Mesendoderm (in vitro differentiated cells): ENCODE data around the gene PFN2.

ENCODE experiments used
- DNase-seq: peaks from one replicate; pipeline ENCODE4 v3.0.0; 2013
- H2AK5ac ChIP-seq: 2 replicates; pipeline ENCODE4 v1.6.1; 2013; ENCODE audit warnings: low read length, inconsistent platforms
- H2BK120ac ChIP-seq: 2 replicates; pipeline ENCODE4 v1.6.1; 2013; ENCODE audit warnings: low read depth, mild to moderate bottlenecking, low read length, moderate library complexity, mixed read lengths
- H2BK15ac ChIP-seq: replicated peaks from 2 replicates; pipeline ENCODE4 v1.6.1; 2013; ENCODE audit warnings: low read depth, mild to moderate bottlenecking, moderate library complexity
- H2BK5ac ChIP-seq: 2 replicates; pipeline ENCODE4 v1.6.1; 2013; ENCODE audit warnings: low read length, inconsistent platforms
- H3K18ac ChIP-seq: 2 replicates; pipeline ENCODE4 v1.6.1; 2013; ENCODE audit warnings: mild to moderate bottlenecking, low read length, mixed read lengths
- H3K23ac ChIP-seq: one replicate; pipeline ENCODE4 v1.6.1; 2013; ENCODE audit warnings: low read length
- H3K27ac ChIP-seq: 2 replicates; pipeline ENCODE4 v1.5.1; 2013; ENCODE audit warnings: low read depth, mild to moderate bottlenecking, inconsistent platforms, low read length, moderate library complexity
- H3K27me3 ChIP-seq: 2 replicates; pipeline ENCODE4 v1.6.1; 2013; ENCODE audit warnings: low read length, control low read depth, mild to moderate bottlenecking, inconsistent platforms; ENCODE audit not compliant: insufficient read depth, poor library complexity
- H3K36me3 ChIP-seq: 2 replicates; pipeline ENCODE4 v1.6.1; 2013; ENCODE audit warnings: low read length, inconsistent platforms; ENCODE audit not compliant: control insufficient read depth, insufficient read depth
- H3K4ac ChIP-seq: one replicate; pipeline ENCODE4 v1.6.1; 2013; ENCODE audit warnings: low read depth, mild to moderate bottlenecking, low read length, moderate library complexity
- H3K4me1 ChIP-seq: 2 replicates; pipeline ENCODE4 v1.6.1; 2013; ENCODE audit warnings: low read depth, low read length, inconsistent platforms; ENCODE audit not compliant: control insufficient read depth
- H3K4me2 ChIP-seq: 2 replicates; pipeline ENCODE4 v1.6.1; 2013; ENCODE audit warnings: low read length
- H3K4me3 ChIP-seq: 2 replicates; pipeline ENCODE4 v1.5.1; 2013; ENCODE audit warnings: mild to moderate bottlenecking, low read length
- H3K56ac ChIP-seq: one replicate; pipeline ENCODE4 v1.6.1; 2013; ENCODE audit warnings: low read length
- H3K79me1 ChIP-seq: 2 replicates; pipeline ENCODE4 v1.6.1; 2013; ENCODE audit warnings: low read length, inconsistent platforms
- H3K79me2 ChIP-seq: 2 replicates; pipeline ENCODE4 v1.6.1; 2013; ENCODE audit warnings: mild to moderate bottlenecking, low read length; ENCODE audit not compliant: control insufficient read depth, insufficient read depth
- H3K9ac ChIP-seq: 2 replicates; pipeline ENCODE4 v1.6.1; 2013; ENCODE audit warnings: low read length, inconsistent platforms
- H4K5ac ChIP-seq: one replicate; pipeline ENCODE4 v1.6.1; 2013; ENCODE audit warnings: low read length
- H4K8ac ChIP-seq: one replicate; pipeline ENCODE4 v1.6.1; 2013; ENCODE audit warnings: low read depth, mild to moderate bottlenecking, control low read depth, low read length, moderate library complexity
- WGBS: extraction: QIAGEN DNeasy Blood & Tissue Kit; methylation state at CpG from one replicate; pipeline ENCODE4 v1.1.7; 2013; ENCODE audit warnings: low lambda C conversion rate, missing lambda C conversion rate; ENCODE audit not compliant: insufficient coverage; ENCODE audit errors: extremely low coverage; 5-methylcytosine and 5-hydroxymethylcytosine counted together

The PFN2 gene

GRCh38 chr3:149967086-149967685, 3.5 kb downstream of the PFN2 start:
- H3K36me3 ChIP-seq = peaks cover 6% of the 10 kb centered on the region
- H3K4me1 ChIP-seq = no peaks in the 10 kb centered on the region
- no peak overlapping the region for H3K9ac ChIP-seq
- no peak overlapping the region for H3K4ac ChIP-seq
- H2AK5ac ChIP-seq = no peak overlapping the region
- H2BK120ac ChIP-seq = no peak overlapping the region
- H4K8ac ChIP-seq = no peak overlapping the region
- H3K56ac ChIP-seq = no peak overlapping the region
- H3K79me2 ChIP-seq = peaks cover 62% of the 10 kb centered on the region
- no peak overlapping the region for H2BK5ac ChIP-seq
- peaks cover 11% of the 10 kb centered on the region for H3K79me1 ChIP-seq
- H4K5ac ChIP-seq = no peak overlapping the region
- H3K4me2 ChIP-seq = no peak overlapping the region
- peak; percentile 58 for DNase-seq
- H3K27ac ChIP-seq = no peak overlapping the region
- no peak overlapping the region for H2BK15ac ChIP-seq
- no peak overlapping the region for H3K4me3 ChIP-seq
- H3K23ac ChIP-seq = no peak overlapping the region
- WGBS = no CpG with 5 or more reads among the region's 9 CpGs
- no peak overlapping the region for H3K18ac ChIP-seq
- no peaks in the 10 kb centered on the region for H3K27me3 ChIP-seq

DNA sequence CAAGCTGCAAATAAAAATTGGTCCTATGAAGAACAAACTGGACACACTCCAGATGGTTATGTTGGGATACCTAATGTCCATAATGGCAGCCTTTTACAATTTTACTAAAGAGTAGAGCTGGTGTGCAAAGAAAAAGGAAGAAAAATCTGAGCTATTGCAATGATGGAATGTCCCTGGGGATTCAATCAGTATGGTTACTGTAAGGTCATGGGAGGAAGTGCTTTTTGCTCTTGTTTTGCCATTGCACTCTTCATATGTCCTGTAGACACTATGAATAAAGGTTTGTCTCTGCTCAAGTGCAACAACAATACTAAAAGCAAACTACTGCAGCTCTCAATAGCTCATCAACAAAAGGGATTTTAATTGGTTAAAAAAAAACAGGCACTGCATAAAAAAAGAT, 5.4 kb downstream of the PFN2 start:
- Histone ChIP-seq H3K4me2 (no peak overlapping the region), H3K56ac (no peak overlapping the region), H2BK120ac (no peak overlapping the region), H4K8ac (no peak overlapping the region), H3K18ac (no peak overlapping the region), H3K27ac (no peak overlapping the region), H3K27me3 (no peaks in the 10 kb centered on the region), H2BK5ac (no peak overlapping the region), H2BK15ac (no peak overlapping the region), H4K5ac (no peak overlapping the region), H3K4me3 (no peak overlapping the region), H2AK5ac (no peak overlapping the region), H3K4me1 (no peaks in the 10 kb centered on the region), H3K79me2 (peaks cover 59% of the 10 kb centered on the region), H3K9ac (no peak overlapping the region), H3K23ac (no peak overlapping the region), H3K4ac (no peak overlapping the region), H3K36me3 (peaks cover 6% of the 10 kb centered on the region), H3K79me1 (peaks cover 11% of the 10 kb centered on the region)
- no peak for DNase-seq

DNA sequence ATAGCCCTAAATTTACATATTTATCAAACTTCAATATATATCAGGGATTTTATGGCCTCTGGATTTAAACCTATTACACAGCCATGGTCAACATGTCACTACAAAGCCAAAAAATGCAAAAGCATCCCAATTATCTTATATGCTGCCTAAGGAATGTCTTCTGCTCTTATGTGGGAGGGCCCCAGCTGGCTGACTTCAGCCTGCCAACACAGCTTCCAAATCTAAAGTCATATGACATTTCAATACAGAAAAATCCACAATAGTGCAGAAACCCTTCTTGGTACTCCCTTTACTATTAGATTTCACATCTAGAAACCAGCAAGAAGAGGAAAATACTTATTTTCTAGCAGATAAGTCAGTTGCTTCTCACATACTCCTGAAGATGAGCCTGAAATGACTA, 6.4 kb downstream of the PFN2 start:
- no peak overlapping the region for H2BK5ac ChIP-seq
- H3K4me1 ChIP-seq = no peaks in the 10 kb centered on the region
- peaks cover 6% of the 10 kb centered on the region for H3K36me3 ChIP-seq
- peaks cover 11% of the 10 kb centered on the region for H3K79me1 ChIP-seq
- no peak overlapping the region for H3K4ac ChIP-seq
- peaks cover 50% of the 10 kb centered on the region for H3K79me2 ChIP-seq
- H4K8ac ChIP-seq = no peak overlapping the region
- no peaks in the 10 kb centered on the region for H3K27me3 ChIP-seq
- H3K4me2 ChIP-seq = no peak overlapping the region
- H2BK15ac ChIP-seq = no peak overlapping the region
- H4K5ac ChIP-seq = no peak overlapping the region
- H3K27ac ChIP-seq = no peak overlapping the region
- no peak for DNase-seq
- no peak overlapping the region for H3K4me3 ChIP-seq
- H2BK120ac ChIP-seq = no peak overlapping the region
- no peak overlapping the region for H2AK5ac ChIP-seq
- H3K9ac ChIP-seq = no peak overlapping the region
- H3K23ac ChIP-seq = no peak overlapping the region
- H3K56ac ChIP-seq = no peak overlapping the region
- H3K18ac ChIP-seq = no peak overlapping the region

DNA sequence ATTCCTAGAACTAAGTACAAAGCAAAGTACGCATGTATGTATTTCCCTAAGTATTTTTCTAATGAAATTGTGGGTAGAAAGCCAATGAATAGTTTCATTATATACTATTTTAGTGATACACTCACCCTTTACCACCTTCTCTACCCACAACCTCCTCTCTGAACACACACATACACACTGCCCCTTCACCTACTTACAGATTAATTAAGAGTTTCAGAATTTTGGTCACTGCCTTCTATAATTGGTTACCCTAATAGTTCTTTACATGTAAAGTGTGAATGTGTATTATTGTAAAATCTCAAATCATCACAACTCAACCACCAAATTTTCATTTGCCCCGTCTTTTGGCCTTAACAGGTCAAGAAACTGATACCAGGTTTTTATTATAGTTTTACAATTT, 7.2 kb downstream of the PFN2 start:
- Histone ChIP-seq H3K18ac (no peak overlapping the region), H3K36me3 (peaks cover 6% of the 10 kb centered on the region), H4K8ac (no peak overlapping the region), H3K4me3 (no peak overlapping the region), H3K4ac (no peak overlapping the region), H3K9ac (no peak overlapping the region), H3K4me2 (no peak overlapping the region), H3K79me1 (peaks cover 11% of the 10 kb centered on the region), H3K27me3 (no peaks in the 10 kb centered on the region), H3K56ac (no peak overlapping the region), H2BK120ac (no peak overlapping the region), H2BK5ac (no peak overlapping the region), H3K79me2 (peaks cover 42% of the 10 kb centered on the region), H3K4me1 (no peaks in the 10 kb centered on the region), H4K5ac (no peak overlapping the region), H3K27ac (no peak overlapping the region), H2BK15ac (no peak overlapping the region), H2AK5ac (no peak overlapping the region), H3K23ac (no peak overlapping the region)
- WGBS = no CpG with 5 or more reads among the region's 2 CpGs
- DNase-seq = no peak

- no peak overlapping the region for H3K4me3 ChIP-seq
- H3K27ac ChIP-seq = no peak overlapping the region
- no peak for DNase-seq
- peaks cover 11% of the 10 kb centered on the region for H3K79me2 ChIP-seq
- peaks cover 2% of the 10 kb centered on the region for H3K79me1 ChIP-seq
- H2AK5ac ChIP-seq = no peak overlapping the region
- no peak overlapping the region for H2BK15ac ChIP-seq
- no peak overlapping the region for H4K5ac ChIP-seq
- no peaks in the 10 kb centered on the region for H3K4me1 ChIP-seq
- no peak overlapping the region for H3K4me2 ChIP-seq
- H4K8ac ChIP-seq = no peak overlapping the region
- H3K18ac ChIP-seq = no peak overlapping the region
- no peak overlapping the region for H2BK120ac ChIP-seq
- H3K27me3 ChIP-seq = no peaks in the 10 kb centered on the region
- no peak overlapping the region for H3K23ac ChIP-seq
- H2BK5ac ChIP-seq = no peak overlapping the region
- no peak overlapping the region for H3K56ac ChIP-seq
- no peaks in the 10 kb centered on the region for H3K36me3 ChIP-seq
- H3K9ac ChIP-seq = no peak overlapping the region
- no peak overlapping the region for H3K4ac ChIP-seq
Measured at GRCh38 chr3:149959443-149959842, 11.3 kb downstream of the PFN2 start.

- no peak overlapping the region for H3K4me2 ChIP-seq
- H3K4me3 ChIP-seq = no peak overlapping the region
- DNase-seq = peak; percentile 59
- no peak overlapping the region for H3K18ac ChIP-seq
- H4K5ac ChIP-seq = no peak overlapping the region
- no peaks in the 10 kb centered on the region for H3K79me1 ChIP-seq
- no CpG with 5 or more reads among the region's 3 CpGs for WGBS
- no peak overlapping the region for H3K4ac ChIP-seq
- no peak overlapping the region for H2BK5ac ChIP-seq
- H3K23ac ChIP-seq = no peak overlapping the region
- H2BK120ac ChIP-seq = no peak overlapping the region
- H3K56ac ChIP-seq = no peak overlapping the region
- no peaks in the 10 kb centered on the region for H3K27me3 ChIP-seq
- H2AK5ac ChIP-seq = no peak overlapping the region
- no peak overlapping the region for H2BK15ac ChIP-seq
- no peak overlapping the region for H3K9ac ChIP-seq
- peaks cover 1% of the 10 kb centered on the region for H3K79me2 ChIP-seq
- no peaks in the 10 kb centered on the region for H3K4me1 ChIP-seq
- no peak overlapping the region for H3K27ac ChIP-seq
- H4K8ac ChIP-seq = no peak overlapping the region
- H3K36me3 ChIP-seq = no peaks in the 10 kb centered on the region
Measured at GRCh38 chr3:149958171-149958796, 12.4 kb downstream of the PFN2 start.
